HL-60 (cell line): ENCODE data around the gene RGL4.

Source experiments
- CTCF ChIP-seq: IDR thresholded peaks from one replicate; pipeline ENCODE4 v1.5.1; 2011; ENCODE audit warnings: low read length, control low read depth, inconsistent platforms; ENCODE audit not compliant: insufficient read depth
- SPI1 ChIP-seq: IDR thresholded peaks from 2 replicates; pipeline ENCODE4 v1.6.1; 2012; ENCODE audit warnings: low read depth, mild to moderate bottlenecking, borderline replicate concordance

GRCh38 chr22:23696326-23696851 lies 5.6 kb downstream of the RGL4 start:
- TF ChIP-seq CTCF, result no peak
- peak; percentile 26; the same call in 1 of the 2 replicates for TF ChIP-seq SPI1
